Kidney (tissue), 22 donors: ENCODE results near the gene KIF18A. TPM values are rescaled to one million over a fixed set of nuclear protein-coding genes. Genes with fewer than 3 reads are reported as not detected.
A peak's percentile ranks its signal among the peaks of the same experiment; 100 is the strongest.

Experiments used
- DNase-seq, 5 donors: peaks; one replicate each; pipeline ENCODE4 v3.0.0-alpha.2; 2013 to 2020
- FAIRE-seq: peaks from 2 replicates; lab custom pipeline; 2012; peaks lifted over from hg19 to GRCh38; lab: Jason Lieb, UNC
- H3K27ac ChIP-seq, 2 donors: one replicate each; pipeline ENCODE4 v1.7.0; 2013; ENCODE audit warnings: low read depth in 2 of 2, low read length in 2 of 2, inconsistent platforms in 1 of 2
- H3K27me3 ChIP-seq: one replicate; pipeline ENCODE4 v1.7.1; 2013; ENCODE audit warnings: low read length, inconsistent platforms; ENCODE audit not compliant: control insufficient read depth, insufficient read depth
- H3K36me3 ChIP-seq, 3 donors: one replicate each; pipeline versions ENCODE4 v1.7.0 to v1.7.1; 2013; ENCODE audit warnings: low read length in 3 of 3, control low read depth in 1 of 3, inconsistent platforms in 1 of 3; ENCODE audit not compliant: insufficient read depth in 3 of 3, control insufficient read depth in 2 of 3
- H3K4me1 ChIP-seq, 3 donors: one replicate each; pipeline versions ENCODE4 v1.7.0 to v1.7.1; 2013; ENCODE audit warnings: low read length in 3 of 3, inconsistent platforms in 1 of 3, low read depth in 1 of 3; ENCODE audit not compliant: control insufficient read depth in 2 of 3, insufficient read depth in 2 of 3
- H3K4me3 ChIP-seq, 3 donors: one replicate each; pipeline versions ENCODE4 v1.7.0 to v1.8.1; 2013; ENCODE audit warnings: low read length in 3 of 3, control low read depth in 1 of 3, inconsistent platforms in 1 of 3
- H3K9ac ChIP-seq, 3 donors: one replicate each; pipeline versions ENCODE4 v1.7.0 to v1.7.1; 2013; ENCODE audit warnings: low read length in 3 of 3, control low read depth in 1 of 3, inconsistent platforms in 1 of 3
- H3K9me3 ChIP-seq, 3 donors: one replicate each; pipeline versions ENCODE4 v1.7.0 to v1.7.1; 2013; ENCODE audit warnings: low read length in 3 of 3, control low read depth in 1 of 3, inconsistent platforms in 1 of 3; ENCODE audit not compliant: control insufficient read depth in 2 of 3, insufficient read depth in 1 of 3
- CTCF ChIP-seq: IDR thresholded peaks from 3 replicates; pipeline ENCODE4 v1.5.1; 2012; ENCODE audit warnings: mild to moderate bottlenecking, moderate library complexity, borderline replicate concordance; ENCODE audit not compliant: insufficient read depth; ENCODE audit errors: extremely low read depth
- intact Hi-C: fragments of 100-400 bp; cut with DNase I; formaldehyde crosslinking; loops from one replicate; pipeline ENCODE4 v1.11.1; 2022
- long read RNA-seq, 10 donors: library from polyadenylated mRNA in 1 of 10; unstranded in 1 of 10; transcript quantifications; one replicate each; pipeline ENCODE4 v2.0.0 and lab custom pipeline, GENCODE V29; 2021 to 2026
- polyA plus RNA-seq: library from polyadenylated mRNA; stranded (reverse); fragments of 350-450 nt; fragmentation: Illumina TruSeq; extraction: RNeasy Lipid Tissue Mini Kit (QIAGEN cat#74804); gene quantifications from one replicate; pipeline ENCODE4 v1.2.3, GENCODE V29; 2014; ENCODE audit warnings: low read depth, low replicate concordance; ENCODE audit not compliant: insufficient read depth
- total RNA-seq: library from RNA; stranded (reverse); fragmentation: NEBNext Ultra II Directional; extraction: Animal tissue kit (Norgen Biotek cat#: 25700); gene quantifications from one replicate; pipeline ENCODE4 v1.2.1, GENCODE V29; 2021
- donor health status: control.
- donor health status: control.
- donor health status: control.
- donor health status: control.
- donor health status: control.
- donor health status: DM: yes; HTN: yes; CAD: no.
- donor health status: Normal renal cell carcinoma (clear cell type).

The KIF18A gene
- 0.50 TPM for total RNA-seq
- 0.39 TPM for polyA plus RNA-seq
- long read RNA-seq, donor 1: 0 reads
- long read RNA-seq, donor 2, partial matches to known transcripts: 0 of 2 reads
- long read RNA-seq, donor 2, other reads (novel, unspliced or antisense): 0 of 2 reads
- long read RNA-seq, donor 3, partial matches to known transcripts: 0 of 1 reads
- long read RNA-seq, donor 3, other reads (novel, unspliced or antisense): 0 of 1 reads
- long read RNA-seq, donor 4, partial matches to known transcripts: 14 of 14 reads
- long read RNA-seq, donor 4, other reads (novel, unspliced or antisense): 0 of 14 reads
- long read RNA-seq, donor 5, partial matches to known transcripts: 0 of 1 reads
- long read RNA-seq, donor 5, other reads (novel, unspliced or antisense): 0 of 1 reads
- long read RNA-seq, donor 6, partial matches to known transcripts: 0 of 3 reads
- long read RNA-seq, donor 6, other reads (novel, unspliced or antisense): 0 of 3 reads
- long read RNA-seq, donor 7: 0 reads
- long read RNA-seq, donor 8: 0 reads
- long read RNA-seq, donor 9: 0 reads
- long read RNA-seq, donor 10, partial matches to known transcripts: 0 of 3 reads
- long read RNA-seq, donor 10, other reads (novel, unspliced or antisense): 0 of 3 reads

- FAIRE-seq: peak; percentile 98
Measured at GRCh38 chr11:28107750-28108618, at the start of gene KIF18A, which contains the start of gene METTL15. KIF18A (minus strand) TSS chr11:28108156; CDS start chr11:28097947, 10,209 bp downstream. METTL15 (plus strand) TSS chr11:28108388; CDS start chr11:28113335, 4,947 bp downstream.

GRCh38 chr11:28153586-28153985, 45.6 kb upstream of the KIF18A start:
- Histone ChIP-seq H3K36me3 (peaks cover 0 to 17% (median 3%) of the 10 kb centered on the region in 3 donors), H3K27ac (no peak overlapping the region), H3K9me3 (no peaks in the 10 kb centered on the region), H3K4me3 (no peak overlapping the region), H3K27me3 (no peaks in the 10 kb centered on the region), H3K9ac (no peak overlapping the region), H3K4me1 (no peaks in the 10 kb centered on the region)
- FAIRE-seq (no peak), DNase-seq (no peak)
- intact Hi-C loops: no loop called here
- TF ChIP-seq CTCF: no peak

More at GRCh38 chr11:28107750-28108618, at the start of gene KIF18A, which contains the start of gene METTL15:
- Histone ChIP-seq H3K4me3 (peak within 1 kb of the TSS; percentile 91 to 96 (median 95)), H3K9ac (peak within 1 kb of the TSS; percentile 86 to 97 (median 89)), H3K36me3 (no peaks in the 10 kb centered on the region), H3K27me3 (no peaks in the 10 kb centered on the region), H3K4me1 (peaks cover 0 to 14% (median 5%) of the 10 kb centered on the region in 3 donors), H3K9me3 (no peaks in the 10 kb centered on the region), H3K27ac (peak within 1 kb of the TSS; percentile 82 to 88)
- TF ChIP-seq CTCF: no peak
- DNase-seq: peak; percentile 100
- intact Hi-C loops: no loop called here

GRCh38 chr11:28152743-28153142, 44.8 kb upstream of the KIF18A start:
- no peaks in the 10 kb centered on the region for H3K9me3 ChIP-seq
- intact Hi-C loops: no loop called here
- H3K4me3 ChIP-seq: no peak overlapping the region
- TF ChIP-seq CTCF: no peak
- H3K9ac ChIP-seq: no peak overlapping the region
- no peaks in the 10 kb centered on the region for H3K4me1 ChIP-seq
- no peak for DNase-seq
- H3K27ac ChIP-seq: no peak overlapping the region
- no peak for FAIRE-seq
- H3K27me3 ChIP-seq: no peaks in the 10 kb centered on the region
- H3K36me3 ChIP-seq: peaks cover 0 to 9% (median 1%) of the 10 kb centered on the region in 3 donors
